AG08396 (cell line): ENCODE measurements around the gene KCNE3.
"Not testable (repeated sequence)": the region's sequence is repeated elsewhere in the genome, so short reads cannot be mapped to it uniquely, and the experiment has no call there.

ENCODE experiments used
- DNase-seq: peaks from one replicate; pipeline ENCODE4 v3.0.0; 2012; ENCODE audit warnings: low spot score, mixed read lengths

Gene KCNE3

GRCh38 chr11:74443071-74443864, 24.1 kb downstream of the KCNE3 start:
- DNase-seq: no peak

GRCh38 chr11:74442636-74443035, 24.7 kb downstream of the KCNE3 start:
- no peak for DNase-seq

GRCh38 chr11:74438681-74439080, 28.7 kb downstream of the KCNE3 start:
- DNase-seq: no peak

GRCh38 chr11:74437441-74438042, 29.8 kb downstream of the KCNE3 start:
- DNase-seq: no peak

GRCh38 chr11:74434528-74434927, 32.8 kb downstream of the KCNE3 start:
- no peak for DNase-seq

GRCh38 chr11:74429205-74429604, 38.1 kb downstream of the KCNE3 start:
- DNase-seq: no peak

GRCh38 chr11:74427384-74427886, 39.9 kb downstream of the KCNE3 start:
- DNase-seq: no peak

GRCh38 chr11:74425100-74425499, 42.2 kb downstream of the KCNE3 start:
- DNase-seq: no peak

GRCh38 chr11:74418509-74418895, 48.8 kb downstream of the KCNE3 start:
- peak; percentile 23 for DNase-seq

GRCh38 chr11:74417860-74418508, 49.4 kb downstream of the KCNE3 start:
- no peak for DNase-seq

GRCh38 chr11:74417379-74417804, 50.0 kb downstream of the KCNE3 start:
- DNase-seq: no peak

GRCh38 chr11:74416974-74417373, 50.4 kb downstream of the KCNE3 start:
- not testable (repeated sequence) for DNase-seq

GRCh38 chr11:74412733-74413359, 54.5 kb downstream of the KCNE3 start:
- no peak for DNase-seq

- DNase-seq: no peak
Observed at GRCh38 chr11:74412321-74412720, 55.0 kb downstream of the KCNE3 start.

- DNase-seq: no peak
Observed at GRCh38 chr11:74409633-74410032, 57.7 kb downstream of the KCNE3 start.
